Sigmoid colon (tissue), 7 donors: ENCODE results near the gene MIEN1. TPM values are rescaled to one million over a fixed set of nuclear protein-coding genes. Genes with fewer than 3 reads are reported as not detected.
A peak's percentile ranks its signal among the peaks of the same experiment; 100 is the strongest.

Experiments used
- DNase-seq: peaks from one replicate; pipeline ENCODE4 v3.0.0-alpha.2; 2019
- H3K27ac ChIP-seq, 4 donors: fragments of 200-600 bp; sonication (generic); one replicate each; pipeline ENCODE4 v1.5.1; 2016 to 2019; ENCODE audit warnings: mild to moderate bottlenecking in 1 of 4
- H3K27me3 ChIP-seq, 3 donors: fragments of 200-600 bp; sonication (generic); one replicate each; pipeline ENCODE4 v1.5.1; 2019; ENCODE audit warnings: mild to moderate bottlenecking in 1 of 3
- H3K36me3 ChIP-seq, 4 donors: fragments of 200-600 bp; sonication (generic); one replicate each; pipeline ENCODE4 v1.5.1; 2016 to 2019
- H3K4me1 ChIP-seq, 4 donors: fragments of 200-600 bp; sonication (generic); one replicate each; pipeline ENCODE4 v1.5.1; 2017 to 2019
- H3K4me3 ChIP-seq, 4 donors: fragments of 200-600 bp; sonication (generic); one replicate each; pipeline ENCODE4 v1.5.1; 2017 to 2019; ENCODE audit warnings: mild to moderate bottlenecking in 2 of 4, moderate library complexity in 1 of 4
- H3K9me3 ChIP-seq, 4 donors: fragments of 200-600 bp in 3 of 4; sonication (generic) in 3 of 4; one replicate each; pipeline versions ENCODE4 v1.5.1 to v1.6.1; 2013 to 2019
- CTCF ChIP-seq, 4 experiments: fragments of 450-650 bp in 3 of 4; fragments of 200-600 bp in 1 of 4; IDR thresholded peaks; one replicate each; pipeline ENCODE4 v1.5.1; 2016 to 2019; ENCODE audit warnings: antibody characterized with exemption in 4 of 4, mild to moderate bottlenecking in 3 of 4, moderate library complexity in 2 of 4
- EP300 ChIP-seq, 4 donors: sonication (generic); formaldehyde crosslinking; IDR thresholded peaks; one replicate each; pipeline ENCODE4 v1.6.1; 2017; ENCODE audit warnings: antibody characterized with exemption in 4 of 4
- POLR2A ChIP-seq, 2 donors: fragments of 450-650 bp; IDR thresholded peaks; one replicate each; pipeline ENCODE4 v1.6.1; 2016; ENCODE audit warnings: antibody characterized with exemption in 2 of 2, mild to moderate bottlenecking in 2 of 2, moderate library complexity in 2 of 2
- POLR2AphosphoS5 ChIP-seq, 4 donors: sonication (generic); formaldehyde crosslinking; IDR thresholded peaks; one replicate each; pipeline ENCODE4 v1.6.1; 2017; ENCODE audit warnings: antibody characterized with exemption in 4 of 4
- WGBS, 2 donors: extraction: QIAGEN DNeasy Blood & Tissue Kit; methylation state at CpG; one replicate each; pipeline ENCODE4 v1.1.7; 2013; 5-methylcytosine and 5-hydroxymethylcytosine counted together
- intact Hi-C: fragments of 100-400 bp; cut with DNase I; formaldehyde crosslinking; loops from one replicate; pipeline ENCODE4 v1.15.1; 2023
- polyA plus RNA-seq, 3 donors: library from polyadenylated mRNA; stranded (reverse); fragments of 200-250 nt; gene quantifications; one replicate each; pipeline ENCODE4 v1.2.3, GENCODE V29; 2013
- total RNA-seq, 4 donors: library from RNA; depleted of rRNA; stranded (reverse); fragments of >200 nt; gene quantifications; one replicate each; pipeline ENCODE4 v1.1.0, GENCODE V29; 2016
- donor health status: healthy with polysubstance abuse.
- donor health status: Bipolar disorder and iron deficiency.
- donor health status: healthy.

Gene MIEN1
- total and polyA plus RNA-seq, 7 donors, result 52.4 to 226 (median 65.5) TPM

DNA sequence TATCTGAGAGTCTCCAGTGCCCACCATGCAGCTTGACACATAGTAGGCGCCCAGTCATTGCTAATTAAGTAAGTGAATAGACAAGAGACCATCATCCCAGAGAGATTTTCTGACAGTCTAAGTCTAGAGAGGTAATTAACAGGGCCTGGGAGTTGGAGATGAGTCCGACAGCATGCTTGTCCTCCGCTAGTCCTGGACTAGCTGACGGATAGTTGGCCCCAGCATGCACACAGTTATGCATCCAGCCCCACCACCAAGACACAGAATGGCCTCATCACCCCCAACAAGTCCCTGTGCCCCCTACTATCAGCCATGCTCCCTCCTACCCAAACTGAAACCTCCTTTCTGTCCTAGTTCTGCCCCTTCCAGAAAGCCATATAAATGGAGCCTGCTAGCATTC, 17.4 kb upstream of the MIEN1 start:
- Histone ChIP-seq H3K9me3 (no peaks in the 10 kb centered on the region), H3K4me3 (no peak overlapping the region), H3K27me3 (peaks cover 0 to 12% (median 12%) of the 10 kb centered on the region in 3 donors), H3K27ac (no peak overlapping the region), H3K4me1 (peaks cover 0 to 11% (median 0%) of the 10 kb centered on the region in 4 donors), H3K36me3 (no peaks in the 10 kb centered on the region)
- no peak for TF ChIP-seq EP300 (IDR thresholded peaks at IDR 0.05)
- no peak for TF ChIP-seq CTCF (IDR thresholded peaks at IDR 0.05)
- TF ChIP-seq POLR2A (IDR thresholded peaks at IDR 0.05), result no peak
- no peak for TF ChIP-seq POLR2AphosphoS5 (IDR thresholded peaks at IDR 0.05)
- no peak for DNase-seq
- intact Hi-C loops, result no loop called here
- WGBS, 2 donors, result 94 to 95% methylated on average over 4 of the region's 4 CpGs

DNA sequence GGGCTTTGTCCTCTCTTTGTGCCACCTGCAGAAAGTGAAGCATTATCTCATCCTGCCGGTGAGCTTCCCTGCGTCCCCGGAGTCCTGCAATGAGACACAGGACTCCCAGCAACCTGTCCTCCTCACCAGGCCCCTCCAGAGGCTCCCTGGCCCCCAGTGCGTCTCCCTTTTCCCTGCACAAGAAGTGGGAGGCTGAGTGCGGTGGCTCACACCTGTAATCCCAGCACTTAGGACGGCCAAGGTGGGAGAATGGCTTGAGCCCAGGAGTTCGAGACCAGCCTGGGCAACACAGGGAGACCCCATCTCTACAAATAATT, 15.8 kb upstream of the MIEN1 start:
- intact Hi-C loops, result no loop called here
- H3K4me3 ChIP-seq, result no peak overlapping the region
- H3K4me1 ChIP-seq, result peaks cover 0 to 11% (median 0%) of the 10 kb centered on the region in 4 donors

DNA sequence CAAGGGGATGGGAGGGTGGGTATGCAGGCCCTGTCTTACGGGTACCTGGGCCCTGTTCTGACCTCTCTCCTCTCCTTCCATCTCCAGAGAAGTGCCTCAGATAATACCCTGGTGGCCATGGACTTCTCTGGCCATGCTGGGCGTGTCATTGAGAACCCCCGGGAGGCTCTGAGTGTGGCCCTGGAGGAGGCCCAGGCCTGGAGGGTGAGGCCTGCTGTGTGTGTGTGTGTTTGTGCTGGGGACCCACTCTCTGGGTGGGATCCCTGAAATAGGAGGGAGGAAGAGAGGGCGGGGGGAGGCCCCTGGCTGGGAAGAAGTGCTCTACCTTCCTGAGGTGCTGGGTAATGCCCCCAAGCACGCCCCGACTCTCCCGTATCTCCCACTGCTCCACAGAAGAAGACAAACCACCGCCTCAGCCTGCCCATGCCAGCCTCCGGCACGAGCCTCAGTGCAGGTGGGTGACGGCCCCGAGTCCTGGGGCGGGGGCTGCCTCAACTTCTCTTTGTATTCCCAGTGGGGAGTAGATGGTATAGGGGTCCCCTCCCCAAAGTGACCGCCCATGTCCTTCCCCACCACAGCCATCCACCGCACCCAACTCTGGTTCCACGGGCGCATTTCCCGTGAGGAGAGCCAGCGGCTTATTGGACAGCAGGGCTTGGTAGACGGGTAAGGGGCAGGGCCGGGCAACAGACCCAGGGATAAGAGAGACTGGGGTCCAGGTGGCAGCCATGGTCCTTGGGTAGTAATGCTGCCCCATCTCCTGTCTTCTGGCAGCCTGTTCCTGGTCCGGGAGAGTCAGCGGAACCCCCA, 15.2 kb upstream of the MIEN1 start:
- Histone ChIP-seq H3K27me3 (peaks cover 8 to 34% (median 23%) of the 10 kb centered on the region in 3 donors), H3K4me1 (peaks cover 0 to 10% (median 0%) of the 10 kb centered on the region in 4 donors), H3K27ac (no peak overlapping the region), H3K36me3 (no peaks in the 10 kb centered on the region), H3K9me3 (no peaks in the 10 kb centered on the region), H3K4me3 (no peak overlapping the region)
- TF ChIP-seq POLR2A (IDR thresholded peaks at IDR 0.05) (no peak), EP300 (IDR thresholded peaks at IDR 0.05) (no peak), POLR2AphosphoS5 (IDR thresholded peaks at IDR 0.05) (no peak), CTCF (IDR thresholded peaks at IDR 0.05) (no peak)
- intact Hi-C loops, result no loop called here
- WGBS, 2 donors, result 93 to 96% methylated on average over 23 of the region's 23 CpGs
- no peak for DNase-seq

More for the DNA sequence above, 15.8 kb upstream of the MIEN1 start:
- Histone ChIP-seq H3K27ac (no peak overlapping the region), H3K27me3 (peaks cover 2 to 28% (median 18%) of the 10 kb centered on the region in 3 donors), H3K36me3 (no peaks in the 10 kb centered on the region), H3K9me3 (no peaks in the 10 kb centered on the region)
- DNase-seq, result peak; percentile 50
- 95 to 96% methylated on average over 7 of the region's 7 CpGs for WGBS, 2 donors
- no peak for TF ChIP-seq EP300 (IDR thresholded peaks at IDR 0.05)
- TF ChIP-seq POLR2AphosphoS5 (IDR thresholded peaks at IDR 0.05), result no peak
- no peak for TF ChIP-seq POLR2A (IDR thresholded peaks at IDR 0.05)
- TF ChIP-seq CTCF (IDR thresholded peaks at IDR 0.05), result no peak

- H3K4me1 ChIP-seq, result peaks cover 0 to 10% (median under 1%) of the 10 kb centered on the region in 4 donors
- 83 to 86% methylated on average over 8 of the region's 8 CpGs for WGBS, 2 donors
- H3K4me3 ChIP-seq, result no peak overlapping the region
- H3K27ac ChIP-seq, result no peak overlapping the region
- H3K27me3 ChIP-seq, result peaks cover 15 to 41% (median 30%) of the 10 kb centered on the region in 3 donors
- H3K9me3 ChIP-seq, result no peaks in the 10 kb centered on the region
- DNase-seq, result no peak
- intact Hi-C loops, result no loop called here
- H3K36me3 ChIP-seq, result no peaks in the 10 kb centered on the region
- TF ChIP-seq CTCF (IDR thresholded peaks at IDR 0.05) (no peak), POLR2A (IDR thresholded peaks at IDR 0.05) (no peak), EP300 (IDR thresholded peaks at IDR 0.05) (no peak), POLR2AphosphoS5 (IDR thresholded peaks at IDR 0.05) (no peak)
Observed at GRCh38 chr17:39744836-39745215, 14.5 kb upstream of the MIEN1 start.
